SK-N-SH treated with all-trans-retinoic acid at 6 μM for 48 hours (cell line): ENCODE measurements around the gene CT47C1.

Experiments used
- RARB ChIP-seq: fragments of 250-450 bp; sonication (Bioruptor Pico); IDR thresholded peaks from 2 replicates; pipeline ENCODE4 v1.8.0; 2021; ENCODE audit warnings: mild to moderate bottlenecking, moderate library complexity
- TF ChIP-seq, protein P1 (sequence below): fragments of 250-450 bp; sonication (Bioruptor Pico); IDR thresholded peaks from 2 replicates; pipeline ENCODE4 v1.8.0; 2020; ENCODE audit warnings: mild to moderate bottlenecking, moderate library complexity, borderline replicate concordance

DNA sequence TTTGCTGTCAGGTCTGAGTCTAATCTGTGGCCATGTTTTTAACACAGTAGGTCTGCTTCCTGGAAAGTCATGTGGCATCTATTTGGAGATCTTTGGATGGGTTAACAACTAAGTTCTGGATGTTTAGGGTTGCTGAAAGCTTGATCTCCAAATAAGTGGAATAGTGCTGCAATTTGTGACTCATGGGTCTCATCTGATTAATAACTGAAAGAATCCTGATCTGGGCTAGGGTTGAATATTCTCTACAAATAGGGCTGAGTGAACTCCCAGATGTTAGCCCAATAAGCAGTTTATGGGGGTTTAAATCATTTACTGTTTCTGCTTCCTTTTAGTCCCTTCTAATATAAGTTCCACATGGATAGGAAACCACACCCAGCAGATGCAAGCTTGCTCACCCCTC lies 23.1 kb downstream of the CT47C1 start:
- TF ChIP-seq, protein P1, sequence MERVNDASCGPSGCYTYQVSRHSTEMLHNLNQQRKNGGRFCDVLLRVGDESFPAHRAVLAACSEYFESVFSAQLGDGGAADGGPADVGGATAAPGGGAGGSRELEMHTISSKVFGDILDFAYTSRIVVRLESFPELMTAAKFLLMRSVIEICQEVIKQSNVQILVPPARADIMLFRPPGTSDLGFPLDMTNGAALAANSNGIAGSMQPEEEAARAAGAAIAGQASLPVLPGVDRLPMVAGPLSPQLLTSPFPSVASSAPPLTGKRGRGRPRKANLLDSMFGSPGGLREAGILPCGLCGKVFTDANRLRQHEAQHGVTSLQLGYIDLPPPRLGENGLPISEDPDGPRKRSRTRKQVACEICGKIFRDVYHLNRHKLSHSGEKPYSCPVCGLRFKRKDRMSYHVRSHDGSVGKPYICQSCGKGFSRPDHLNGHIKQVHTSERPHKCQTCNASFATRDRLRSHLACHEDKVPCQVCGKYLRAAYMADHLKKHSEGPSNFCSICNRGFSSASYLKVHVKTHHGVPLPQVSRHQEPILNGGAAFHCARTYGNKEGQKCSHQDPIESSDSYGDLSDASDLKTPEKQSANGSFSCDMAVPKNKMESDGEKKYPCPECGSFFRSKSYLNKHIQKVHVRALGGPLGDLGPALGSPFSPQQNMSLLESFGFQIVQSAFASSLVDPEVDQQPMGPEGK (CRISPR knock-in tag) = no peak
- no peak for TF ChIP-seq RARB (CRISPR knock-in tag)
